NCI-H146 (cell line): Measurements from ENCODE around the gene NUB1.

Experiments used
- DNase-seq: peaks from one replicate; lab custom pipeline; 2025; lab: John Stamatoyannopoulos, UW

The NUB1 gene

GRCh38 chr7:151389768-151390597 is 48.4 kb downstream of the NUB1 start:
- DNase-seq, result no peak

- DNase-seq, result peak; percentile 47
Measured at GRCh38 chr7:151390598-151391357, 49.2 kb downstream of the NUB1 start.

- no peak for DNase-seq
Measured at GRCh38 chr7:151391358-151391730, 49.7 kb downstream of the NUB1 start.

- DNase-seq, result no peak
Measured at GRCh38 chr7:151392002-151392401, 50.4 kb downstream of the NUB1 start.

GRCh38 chr7:151392426-151392825 is 50.8 kb downstream of the NUB1 start:
- DNase-seq, result no peak

- no peak for DNase-seq
Measured at GRCh38 chr7:151393031-151393977, 51.7 kb downstream of the NUB1 start.

- no peak for DNase-seq
Measured at GRCh38 chr7:151394076-151395035, 52.7 kb downstream of the NUB1 start.

- DNase-seq, result no peak
Measured at GRCh38 chr7:151395036-151395367, 53.4 kb downstream of the NUB1 start.

GRCh38 chr7:151396328-151396970 is 54.8 kb downstream of the NUB1 start:
- DNase-seq, result no peak

GRCh38 chr7:151397026-151397425 is 55.4 kb downstream of the NUB1 start:
- no peak for DNase-seq

GRCh38 chr7:151398446-151399304 is 57.1 kb downstream of the NUB1 start:
- no peak for DNase-seq

- DNase-seq, result no peak
Measured at GRCh38 chr7:151399305-151399601, 57.6 kb downstream of the NUB1 start.

- DNase-seq, result no peak
Measured at GRCh38 chr7:151399906-151400305, 58.3 kb downstream of the NUB1 start.

- DNase-seq, result no peak
Measured at GRCh38 chr7:151400626-151401315, 59.2 kb downstream of the NUB1 start.

- DNase-seq, result no peak
Measured at GRCh38 chr7:151402029-151402835, 60.6 kb downstream of the NUB1 start.

GRCh38 chr7:151403764-151404163 is 62.2 kb downstream of the NUB1 start:
- no peak for DNase-seq

GRCh38 chr7:151404216-151405011 is 62.8 kb downstream of the NUB1 start:
- no peak for DNase-seq

- no peak for DNase-seq
Measured at GRCh38 chr7:151405056-151405455, 63.4 kb downstream of the NUB1 start.
